ENCODE data around the gene PLEKHH1. TPM values are rescaled to one million over a fixed set of nuclear protein-coding genes. Genes with fewer than 3 reads are reported as not detected.

PLEKHH1 gene
- total and polyA plus RNA-seq, 2 of the 8 experiments (the other 6 are each of a cell fraction or from before 2014, with no cell fraction given): 28.3 to 33.3 TPM

GRCh38 chr14:67556671-67557070 is 23.6 kb downstream of the PLEKHH1 start:
- no peak for DNase-seq (ENCODE audit: low read depth in 1 of 2, low spot score in 2 of 2)
- no peak overlapping the region for H3K18ac ChIP-seq (ENCODE audit: extremely low read depth, low read length)
- no peaks in the 10 kb centered on the region; a peak in 1 of 8 replicates for H3K36me3 ChIP-seq (ENCODE audit: control insufficient read depth in 2 of 4, insufficient read depth in 4 of 4, low read length in 3 of 4)
- no peaks in the 10 kb centered on the region for H3K27me3 ChIP-seq (replicated peaks in 1 of 4; ENCODE audit: control insufficient read depth in 3 of 4, extremely low read depth in 1 of 4, insufficient read depth in 3 of 4, low read length in 3 of 4)
- peaks cover 0 to 3% (median under 1%) of the 10 kb centered on the region in 4 experiments; a peak in 2 of 7 replicates for H3K4me1 ChIP-seq (replicated peaks in 1 of 4; ENCODE audit: control insufficient read depth in 3 of 4, insufficient read depth in 4 of 4, low read length in 3 of 4)
- no peak overlapping the region for H4K5ac ChIP-seq (ENCODE audit: insufficient read length, low read depth, low read length)
- no peak overlapping the region for H2BK5ac ChIP-seq (ENCODE audit: low read depth, low read length)
- no peak overlapping the region for H3K14ac ChIP-seq (ENCODE audit: insufficient read length)
- no peaks in the 10 kb centered on the region for H3K9me3 ChIP-seq (ENCODE audit: insufficient read depth in 2 of 2, low read depth in 1 of 2, low read length in 1 of 2)
- H2AK5ac ChIP-seq (ENCODE audit: low read depth, low read length): no peak overlapping the region
- TF ChIP-seq SP4 (IDR thresholded peaks at IDR 0.05; ENCODE audit: low read length) (no peak), FOSL1 (IDR thresholded peaks at IDR 0.05; ENCODE audit: insufficient read depth, low read depth, low read length) (no peak), SRF (IDR thresholded peaks at IDR 0.05; ENCODE audit: low read depth, low read length) (no peak), NANOG (IDR thresholded peaks at IDR 0.05; ENCODE audit: insufficient read depth, low read depth, low read length, poor library complexity, severe bottlenecking) (no peak), SIN3A (conservative IDR thresholded peaks at IDR 0.05 in 1 of 2, IDR thresholded peaks at IDR 0.05 in 1 of 2; ENCODE audit: low read depth in 1 of 2, low read length in 2 of 2) (no peak), CHD1 (IDR thresholded peaks at IDR 0.05; ENCODE audit: low read depth, low read length) (no peak)
- TF ChIP-seq, protein P1, sequence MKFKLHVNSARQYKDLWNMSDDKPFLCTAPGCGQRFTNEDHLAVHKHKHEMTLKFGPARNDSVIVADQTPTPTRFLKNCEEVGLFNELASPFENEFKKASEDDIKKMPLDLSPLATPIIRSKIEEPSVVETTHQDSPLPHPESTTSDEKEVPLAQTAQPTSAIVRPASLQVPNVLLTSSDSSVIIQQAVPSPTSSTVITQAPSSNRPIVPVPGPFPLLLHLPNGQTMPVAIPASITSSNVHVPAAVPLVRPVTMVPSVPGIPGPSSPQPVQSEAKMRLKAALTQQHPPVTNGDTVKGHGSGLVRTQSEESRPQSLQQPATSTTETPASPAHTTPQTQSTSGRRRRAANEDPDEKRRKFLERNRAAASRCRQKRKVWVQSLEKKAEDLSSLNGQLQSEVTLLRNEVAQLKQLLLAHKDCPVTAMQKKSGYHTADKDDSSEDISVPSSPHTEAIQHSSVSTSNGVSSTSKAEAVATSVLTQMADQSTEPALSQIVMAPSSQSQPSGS (IDR thresholded peaks at IDR 0.05; ENCODE audit: low read length): no peak
- H3K9ac ChIP-seq (replicated peaks in 1 of 4; ENCODE audit: extremely low read depth in 1 of 4, low read depth in 3 of 4, low read length in 3 of 4): no peak overlapping the region
- no peak overlapping the region for H2BK20ac ChIP-seq (ENCODE audit: low read length)
- ChIA-PET POLR2A (ENCODE audit: partially characterized antibody) (interaction anchor here (1.6 to 3.7 kb wide), 3 partner anchors 10 to 15 kb away, joined by 5 to 16 read pairs (median 6); no protein-coding TSS in a partner anchor), CTCF (ENCODE audit: partially characterized antibody) (interaction anchor here (0.8 to 18.2 kb wide), 11 partner anchors 10 to 148 kb away, joined by 3 to 187 read pairs (median 4); no protein-coding TSS in a partner anchor)
- no peak overlapping the region; the same call in 1 of the 2 replicates for H4K8ac ChIP-seq (ENCODE audit: extremely low read depth, insufficient read depth, low read length)
- no peak overlapping the region for H2BK12ac ChIP-seq (ENCODE audit: low read depth, low read length)
- H3K79me2 ChIP-seq (ENCODE audit: control insufficient read depth in 1 of 2, insufficient read depth in 2 of 2, low read length in 2 of 2): no peaks in the 10 kb centered on the region
- H4K20me1 ChIP-seq (replicated peaks in 1 of 2; ENCODE audit: control insufficient read depth in 1 of 2, insufficient read depth in 2 of 2, low read length in 2 of 2): no peaks in the 10 kb centered on the region
- H3K4me3 ChIP-seq (ENCODE audit: extremely low read depth in 1 of 4, insufficient read depth in 2 of 4, low read depth in 3 of 4, low read length in 4 of 4): no peak overlapping the region
- H3K4me2 ChIP-seq (ENCODE audit: insufficient read depth in 1 of 2, low read depth in 2 of 2, low read length in 2 of 2): no peak overlapping the region
- H2AFZ ChIP-seq (ENCODE audit: low read length): no peak overlapping the region
- no peak overlapping the region for H2BK120ac ChIP-seq (replicated peaks; ENCODE audit: low read depth, low read length)
- H3K23me2 ChIP-seq (ENCODE audit: low read depth, low read length): no peaks in the 10 kb centered on the region
- no peaks in the 10 kb centered on the region for H3K79me1 ChIP-seq (ENCODE audit: low read depth, low read length)
- no peak overlapping the region for H3K23ac ChIP-seq (ENCODE audit: insufficient read length)
- no peak overlapping the region for H3K56ac ChIP-seq (replicated peaks; ENCODE audit: insufficient read length, low read depth, low read length)
- H2BK15ac ChIP-seq (ENCODE audit: low read length): no peak overlapping the region
- no peak overlapping the region for H4K91ac ChIP-seq (replicated peaks; ENCODE audit: insufficient read length, low read length)
- no peak for FAIRE-seq
- WGBS, 2 experiments (ENCODE audit: extremely low coverage in 1 of 2, insufficient coverage in 1 of 2, insufficient read length in 1 of 2, insufficient replicate concordance in 2 of 2, low coverage in 1 of 2, low lambda C conversion rate in 2 of 2, missing lambda C conversion rate in 1 of 2): 93% methylated on average over 2 of the region's 2 CpGs; no CpG with 5 or more reads in 1 of the 2 experiments
- H3K27ac ChIP-seq (ENCODE audit: low read depth, low read length): no peak overlapping the region
- H3K4ac ChIP-seq (replicated peaks; ENCODE audit: insufficient read length, low read depth, low read length): no peak overlapping the region
